Small intestine (tissue), 16 donors: ENCODE data around the gene CASP8. TPM values are rescaled to one million over a fixed set of nuclear protein-coding genes. Genes with fewer than 3 reads are reported as not detected.

Experiments
- DNase-seq, 2 donors: peaks; one replicate each; pipeline versions ENCODE4 v3.0.0 to v3.0.0-alpha.2; 2013
- FAIRE-seq: peaks from 2 replicates; lab custom pipeline; 2012; peaks lifted over from hg19 to GRCh38; lab: Jason Lieb, UNC
- H3K27ac ChIP-seq, 3 donors: one replicate each; pipeline ENCODE4 v1.5.1; 2013; ENCODE audit warnings: low read length in 2 of 3, mild to moderate bottlenecking in 2 of 3, control low read depth in 1 of 3, inconsistent platforms in 1 of 3, low read depth in 1 of 3, moderate library complexity in 1 of 3
- H3K27me3 ChIP-seq, 3 donors: one replicate each; pipeline ENCODE4 v1.6.1; 2013; ENCODE audit warnings: low read length in 3 of 3, inconsistent platforms in 1 of 3; ENCODE audit not compliant: control insufficient read depth in 3 of 3, insufficient read depth in 3 of 3
- H3K36me3 ChIP-seq, 3 donors: one replicate each; pipeline ENCODE4 v1.6.1; 2013; ENCODE audit warnings: low read length in 3 of 3, inconsistent platforms in 1 of 3, low read depth in 1 of 3, mild to moderate bottlenecking in 1 of 3, moderate library complexity in 1 of 3; ENCODE audit not compliant: control insufficient read depth in 3 of 3, insufficient read depth in 2 of 3
- H3K4me1 ChIP-seq, 3 donors: one replicate each; pipeline ENCODE4 v1.6.1; 2013; ENCODE audit warnings: low read length in 2 of 3, inconsistent platforms in 1 of 3, low read depth in 1 of 3, mild to moderate bottlenecking in 1 of 3, moderate library complexity in 1 of 3; ENCODE audit not compliant: control insufficient read depth in 3 of 3, insufficient read depth in 2 of 3
- H3K4me3 ChIP-seq, 3 donors: one replicate each; pipeline ENCODE4 v1.5.1; 2013; ENCODE audit warnings: low read length in 3 of 3, control low read depth in 1 of 3, inconsistent platforms in 1 of 3, low read depth in 1 of 3, mild to moderate bottlenecking in 1 of 3, moderate library complexity in 1 of 3
- H3K9me3 ChIP-seq, 2 donors: one replicate each; pipeline ENCODE4 v1.6.1; 2013; ENCODE audit warnings: low read depth in 1 of 2, low read length in 1 of 2; ENCODE audit not compliant: control insufficient read depth in 2 of 2, insufficient read depth in 1 of 2
- WGBS, 3 donors: extraction: QIAGEN DNeasy Blood & Tissue Kit; methylation state at CpG; one replicate each; pipeline ENCODE4 v1.1.7; 2013; 5-methylcytosine and 5-hydroxymethylcytosine counted together
- long read RNA-seq, 10 donors: transcript quantifications; one replicate each; lab custom pipeline, GENCODE V29; 2026
- polyA plus RNA-seq, 4 donors: library from polyadenylated mRNA; stranded (reverse) in 3 of 4; unstranded in 1 of 4; fragments of 200-250 nt in 3 of 4; fragments of 120-200 nt in 1 of 4; gene quantifications; one replicate each; pipeline versions ENCODE4 v1.2.1 to v1.2.3, GENCODE V29; 2013
- donor health status: healthy with polysubstance abuse.
- donor health status: control.
- donor health status: control.
- donor health status: Bipolar disorder and iron deficiency.
- donor health status: healthy.

CASP8 gene
- polyA plus RNA-seq, result 10 to 100 TPM; 14.1 to 43.7 (median 20.3) TPM
- long read RNA-seq, donor 1, result 0 reads
- long read RNA-seq, donor 2, partial matches to known transcripts, result 0 of 1 reads
- long read RNA-seq, donor 2, other reads (novel, unspliced or antisense), result 0 of 1 reads
- long read RNA-seq, donor 3, partial matches to known transcripts, result 7 of 11 reads
- long read RNA-seq, donor 3, other reads (novel, unspliced or antisense), result 0 of 11 reads
- long read RNA-seq, donor 4, result 0 reads
- long read RNA-seq, donor 5, partial matches to known transcripts, result 0 of 1 reads
- long read RNA-seq, donor 5, other reads (novel, unspliced or antisense), result 0 of 1 reads
- long read RNA-seq, donor 6, result 0 reads
- long read RNA-seq, donor 7, result 0 reads
- long read RNA-seq, donor 8, result 0 reads
- long read RNA-seq, donor 9, partial matches to known transcripts, result 0 of 1 reads
- long read RNA-seq, donor 9, other reads (novel, unspliced or antisense), result 0 of 1 reads
- long read RNA-seq, donor 10, partial matches to known transcripts, result 0 of 1 reads
- long read RNA-seq, donor 10, other reads (novel, unspliced or antisense), result 0 of 1 reads

DNA sequence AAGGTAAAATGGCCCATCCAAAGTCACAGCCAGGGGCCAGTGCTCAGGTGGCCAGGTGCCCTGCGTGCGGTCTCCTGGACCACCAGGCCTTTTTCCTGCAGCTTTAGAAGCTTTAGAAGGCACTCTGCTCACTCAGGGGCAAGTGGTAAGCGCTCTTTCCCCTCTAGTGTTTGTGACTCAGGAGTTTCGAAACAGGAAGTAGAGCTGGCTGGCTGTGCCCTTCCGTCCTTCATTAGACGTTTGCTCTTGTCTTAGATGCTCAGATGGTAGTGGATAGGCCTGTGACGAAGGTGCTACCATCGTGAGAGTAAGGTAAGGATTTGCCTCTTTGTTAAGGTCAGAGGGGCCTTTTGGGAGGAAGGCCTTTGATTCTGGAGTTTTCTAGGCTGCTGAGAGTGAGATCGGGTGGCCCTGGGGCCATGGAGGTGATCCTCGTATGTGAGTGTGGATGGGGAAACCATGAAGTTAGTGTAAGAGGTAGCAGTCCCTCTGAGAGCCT lies at the start of gene CASP8:
CASP8 (plus strand) TSS at position 235 of the 499 bp plus-strand sequence. CDS start 5,951 bp downstream, outside the sequence.
- DNase-seq (peak; percentile 36 to 64), FAIRE-seq (no peak)
- WGBS, 3 donors, result 55 to 72% (median 56%) methylated on average over 10 of the region's 10 CpGs
- H3K9me3 ChIP-seq, result no peaks in the 10 kb centered on the region
- peak within 1 kb of the TSS; percentile 1 to 90 (median 75) for H3K27ac ChIP-seq
- peaks cover 5 to 14% (median 9%) of the 10 kb centered on the region in 3 donors for H3K4me1 ChIP-seq
- peak within 1 kb of the TSS; percentile 24 to 67 (median 41) for H3K4me3 ChIP-seq
- H3K36me3 ChIP-seq, result peaks cover 0 to 9% (median 0%) of the 10 kb centered on the region in 3 donors
- no peaks in the 10 kb centered on the region for H3K27me3 ChIP-seq

DNA sequence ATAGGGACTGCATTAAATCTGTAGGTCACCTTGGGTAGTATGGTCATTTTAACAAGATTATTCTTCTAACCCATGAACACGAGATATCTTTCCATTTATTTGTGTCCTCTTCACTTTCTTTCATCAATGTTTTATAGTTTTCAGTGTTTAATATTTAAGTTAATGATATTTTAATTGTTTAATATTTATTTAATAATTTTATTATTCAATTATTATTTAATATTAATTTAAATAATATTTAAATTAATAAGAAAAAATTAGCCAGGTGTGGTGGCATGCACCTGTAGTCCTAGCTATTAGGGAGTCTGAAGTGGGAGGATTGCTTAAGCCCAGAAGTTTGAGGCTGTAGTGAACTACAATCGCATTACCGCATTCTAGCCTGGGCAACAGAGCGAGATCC lies 44.4 kb upstream of the CASP8 start:
- Histone ChIP-seq H3K27me3 (no peaks in the 10 kb centered on the region), H3K9me3 (no peaks in the 10 kb centered on the region), H3K4me3 (no peak overlapping the region), H3K36me3 (peaks cover 0 to 18% (median 4%) of the 10 kb centered on the region in 3 donors), H3K27ac (no peak overlapping the region), H3K4me1 (peaks cover 0 to 27% (median 0%) of the 10 kb centered on the region in 3 donors)
- FAIRE-seq, result no peak
- 96 to 100% (median 99%) methylated on average over 4 of the region's 4 CpGs for WGBS, 3 donors
- no peak for DNase-seq

DNA sequence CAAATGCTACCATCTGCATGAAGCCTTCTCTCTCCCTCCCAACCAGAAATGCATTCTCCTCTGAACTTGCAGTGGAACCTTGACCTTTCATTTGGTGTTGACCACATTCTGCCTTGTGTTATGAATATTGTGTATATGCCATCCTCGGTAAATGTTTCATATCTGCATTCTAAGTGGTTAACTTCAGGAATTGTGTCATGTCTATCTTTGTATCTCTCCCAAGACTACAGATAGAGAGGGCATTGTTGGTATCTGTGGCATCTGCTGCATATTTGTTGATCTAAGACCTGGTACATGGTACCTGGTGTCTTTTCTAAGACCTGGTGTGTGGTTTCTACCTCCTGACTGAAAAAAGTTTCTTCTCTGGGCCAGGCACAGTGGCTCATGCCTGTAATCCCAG lies 43.4 kb upstream of the CASP8 start:
- H3K4me1 ChIP-seq, result peaks cover 0 to 25% (median 0%) of the 10 kb centered on the region in 3 donors
- H3K4me3 ChIP-seq, result no peak overlapping the region
- peaks cover 0 to 17% (median 4%) of the 10 kb centered on the region in 3 donors for H3K36me3 ChIP-seq
- 74 to 92% (median 85%) methylated on average over 1 of the region's 1 CpG for WGBS, 3 donors
- H3K9me3 ChIP-seq, result no peaks in the 10 kb centered on the region
- no peak overlapping the region for H3K27ac ChIP-seq
- DNase-seq (no peak), FAIRE-seq (no peak)
- H3K27me3 ChIP-seq, result no peaks in the 10 kb centered on the region

DNA sequence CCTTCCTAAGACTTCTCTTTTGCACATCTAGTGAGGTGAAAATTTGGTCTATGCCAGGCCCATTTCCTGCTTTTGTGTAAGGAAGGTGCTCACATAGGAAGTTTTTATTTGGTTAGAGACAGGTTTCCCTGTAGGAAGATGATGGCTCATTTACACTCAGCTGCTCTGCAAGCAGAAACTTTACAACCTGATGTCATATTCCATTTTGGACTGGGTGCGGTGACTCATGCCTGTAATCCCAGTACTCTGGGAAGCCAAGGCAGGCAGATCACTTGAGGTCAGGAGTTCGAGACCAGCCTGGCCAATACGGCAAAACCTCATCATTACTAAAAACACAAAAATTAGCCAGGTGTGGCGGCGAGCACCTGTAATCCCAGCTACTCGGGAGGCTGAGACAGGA lies 41.6 kb upstream of the CASP8 start:
- H3K4me1 ChIP-seq, result peaks cover 0 to 25% (median 0%) of the 10 kb centered on the region in 3 donors
- FAIRE-seq, result no peak
- no peaks in the 10 kb centered on the region for H3K9me3 ChIP-seq
- WGBS, 3 donors, result 74 to 84% (median 80%) methylated on average over 6 of the region's 6 CpGs
- peak in 1 of 2 donors; percentile 65 for DNase-seq
- peak overlapping the region; percentile 67 to 83 (median 81) for H3K27ac ChIP-seq
- H3K36me3 ChIP-seq, result peaks cover 2 to 17% (median 4%) of the 10 kb centered on the region in 3 donors
- no peak overlapping the region for H3K4me3 ChIP-seq
- H3K27me3 ChIP-seq, result no peaks in the 10 kb centered on the region

GRCh38 chr2:201219328-201220096 lies 40.8 kb upstream of the CASP8 start:
- peak; percentile 76 to 93 for DNase-seq
- no peaks in the 10 kb centered on the region for H3K9me3 ChIP-seq
- H3K36me3 ChIP-seq, result peaks cover 2 to 17% (median 4%) of the 10 kb centered on the region in 3 donors
- H3K27ac ChIP-seq, result peak overlapping the region; percentile 67 to 83 (median 81)
- peaks cover 0 to 25% (median 0%) of the 10 kb centered on the region in 3 donors for H3K4me1 ChIP-seq
- FAIRE-seq, result no peak
- WGBS, 3 donors, result 25 to 61% (median 47%) methylated on average over 5 of the region's 5 CpGs
- H3K4me3 ChIP-seq, result no peak overlapping the region
- H3K27me3 ChIP-seq, result no peaks in the 10 kb centered on the region

- 9 to 34% (median 25%) methylated on average over 4 of the region's 4 CpGs for WGBS, 3 donors
- H3K27ac ChIP-seq, result peak overlapping the region; percentile 17 to 81 (median 52)
- peaks cover 0 to 25% (median 0%) of the 10 kb centered on the region in 3 donors for H3K4me1 ChIP-seq
- FAIRE-seq (no peak), DNase-seq (peak; percentile 68)
- H3K27me3 ChIP-seq, result no peaks in the 10 kb centered on the region
- peaks cover 2 to 17% (median 4%) of the 10 kb centered on the region in 3 donors for H3K36me3 ChIP-seq
- no peak overlapping the region for H3K4me3 ChIP-seq
- H3K9me3 ChIP-seq, result no peaks in the 10 kb centered on the region
Observed at GRCh38 chr2:201220102-201220570, 40.2 kb upstream of the CASP8 start.

DNA sequence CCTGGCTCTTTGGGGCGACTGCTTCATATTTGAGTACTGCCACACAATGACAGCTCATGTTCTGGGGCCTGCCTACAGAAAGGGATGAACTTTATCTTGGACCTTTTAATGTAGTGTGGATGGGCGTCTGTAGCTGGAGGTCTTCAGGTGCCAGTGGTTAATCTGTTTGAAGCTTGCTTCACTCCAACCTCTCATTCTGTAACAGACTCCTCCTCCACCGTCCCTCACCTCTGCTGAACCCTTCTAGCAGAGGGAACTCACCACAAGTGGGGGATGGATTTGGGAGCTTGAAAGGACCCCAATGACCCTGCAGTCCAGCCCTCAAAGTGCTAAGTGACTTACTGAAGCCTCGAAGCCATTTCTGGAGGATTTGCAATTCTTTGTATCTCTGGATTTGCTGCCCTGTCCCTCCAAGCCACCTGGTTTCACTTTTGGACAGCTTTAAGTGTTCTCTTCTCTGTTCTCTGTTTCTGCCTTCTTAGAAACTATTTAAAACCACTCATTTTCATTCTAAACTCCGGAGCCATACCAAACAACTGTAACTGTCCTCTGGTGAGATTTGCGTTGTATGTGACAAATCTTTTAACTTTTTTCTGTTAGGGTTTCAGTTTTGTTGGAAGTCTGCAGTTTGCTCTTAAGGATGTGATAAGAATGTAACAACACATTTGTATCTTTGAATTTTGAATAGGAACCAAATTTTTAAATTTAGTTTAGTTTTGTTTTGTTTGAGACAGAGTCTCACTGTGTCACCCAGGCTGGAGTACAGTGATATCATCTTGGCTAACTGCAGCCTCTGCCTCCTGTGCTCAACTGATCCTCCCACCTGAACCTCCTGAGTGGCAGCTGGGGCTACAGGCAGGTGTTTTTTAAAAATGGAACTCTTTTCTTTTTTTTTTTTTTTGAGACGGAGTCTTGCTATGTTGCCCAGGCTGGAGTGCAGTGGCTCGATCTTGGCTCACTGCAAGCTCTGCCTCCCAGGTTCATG lies 37.0 kb upstream of the CASP8 start:
- Histone ChIP-seq H3K27me3 (no peaks in the 10 kb centered on the region), H3K36me3 (peaks cover 0 to 8% (median 2%) of the 10 kb centered on the region in 3 donors), H3K9me3 (no peaks in the 10 kb centered on the region), H3K4me1 (peaks cover 2 to 28% (median 4%) of the 10 kb centered on the region in 3 donors), H3K27ac (peak overlapping the region in 2 of 3 donors; percentile 11 to 68), H3K4me3 (no peak overlapping the region)
- FAIRE-seq, result no peak
- no peak for DNase-seq
- WGBS, 3 donors, result 64 to 71% (median 66%) methylated on average over 8 of the region's 8 CpGs
